Activated CD4-positive, alpha-beta T cell treated with anti-CD3 and anti-CD28 coated beads for 24 hours (primary cell): ENCODE measurements around the gene FOXL3.
"Not testable (repeated sequence)": the region's sequence is repeated elsewhere in the genome, so short reads cannot be mapped to it uniquely, and the experiment has no call there.

Source experiments
- DNase-seq, 2 donors: peaks; one replicate each; pipeline ENCODE4 v3.0.0-alpha.2; 2020; ENCODE audit warnings: low read depth in 2 of 2

Gene FOXL3

DNA sequence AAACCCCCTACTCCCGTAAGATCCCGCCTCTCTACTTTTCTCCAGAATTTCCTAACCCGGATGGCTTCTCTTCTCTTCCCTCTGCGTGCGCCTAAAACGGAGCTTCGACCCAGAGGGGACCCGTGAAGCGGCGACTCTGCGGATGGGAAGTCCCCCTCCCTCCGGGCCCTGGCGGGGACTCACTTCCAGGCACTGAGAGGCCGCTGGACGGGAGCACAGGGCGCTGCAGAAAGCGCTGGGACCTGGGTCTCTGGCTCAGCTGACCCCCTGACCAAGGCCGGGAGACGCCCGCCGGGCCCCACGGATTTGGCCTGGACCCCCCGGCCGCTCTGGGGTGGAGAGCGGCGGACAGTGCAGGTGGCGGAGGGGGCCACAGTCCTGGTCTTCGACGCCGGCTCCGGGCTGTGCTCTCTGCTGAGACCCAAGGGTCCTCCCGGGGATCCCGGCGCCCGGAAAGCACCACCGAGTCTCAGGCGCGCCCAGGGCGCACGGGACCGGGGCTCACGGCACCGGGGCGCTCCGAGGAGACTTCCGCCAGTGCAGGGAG, 688 bp upstream of the FOXL3 start:
- no peak for DNase-seq

DNA sequence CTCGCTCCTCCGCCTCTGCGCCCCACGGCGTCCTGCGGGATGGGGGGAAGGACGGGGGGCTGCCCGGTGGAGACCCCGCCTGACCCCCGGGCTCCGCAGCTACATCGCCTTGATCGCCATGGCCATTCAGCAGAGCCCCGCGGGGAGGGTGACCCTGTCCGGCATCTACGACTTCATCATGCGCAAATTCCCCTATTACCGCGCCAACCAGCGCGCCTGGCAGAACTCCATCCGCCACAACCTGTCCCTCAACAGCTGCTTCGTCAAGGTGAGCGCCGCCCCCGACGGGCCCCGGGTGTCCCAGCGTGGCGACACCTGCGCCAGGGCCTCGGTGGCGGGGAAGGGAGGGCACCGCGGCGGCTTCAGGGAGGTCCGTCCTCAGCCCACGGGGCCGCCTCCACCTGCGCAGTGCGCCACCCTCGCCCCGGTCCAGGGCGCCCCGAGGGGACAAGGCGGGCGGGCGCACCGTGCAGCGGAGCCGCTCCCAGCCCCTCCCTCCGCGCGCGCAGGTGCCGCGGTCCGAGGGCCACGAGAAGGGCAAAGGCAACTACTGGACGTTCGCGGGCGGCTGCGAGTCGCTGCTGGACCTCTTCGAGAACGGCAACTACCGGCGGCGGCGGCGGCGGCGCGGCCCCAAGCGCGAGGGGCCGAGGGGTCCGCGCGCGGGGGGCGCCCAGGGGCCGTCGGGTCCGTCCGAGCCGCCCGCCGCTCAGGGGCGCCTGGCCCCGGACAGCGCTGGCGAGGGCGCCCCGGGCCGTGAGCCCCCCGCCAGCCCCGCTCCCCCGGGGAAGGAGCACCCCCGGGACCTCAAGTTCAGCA, 793 bp downstream of the FOXL3 start:
- DNase-seq = no peak

GRCh38 chr7:291373-292092, 1.6 kb downstream of the FOXL3 start:
- no peak for DNase-seq

DNA sequence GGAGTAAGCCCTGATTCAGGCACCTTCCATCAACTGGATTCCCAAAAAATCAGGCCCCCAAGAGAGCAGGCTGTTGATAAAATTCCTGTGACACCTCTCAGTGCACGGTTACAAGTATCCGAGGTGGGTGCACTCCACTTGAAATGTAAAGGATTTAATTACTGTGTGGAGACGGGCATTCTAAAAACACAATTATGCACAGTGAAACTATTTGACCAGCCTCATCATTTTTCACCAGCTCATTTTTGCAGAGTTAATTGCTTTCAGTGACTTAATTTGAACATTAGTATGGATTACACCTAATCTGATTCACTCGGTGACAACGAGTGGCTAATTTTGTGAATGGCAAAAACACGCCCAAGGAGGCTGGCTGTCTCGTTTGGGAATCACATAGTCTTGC, 2.3 kb downstream of the FOXL3 start:
- no peak for DNase-seq

DNA sequence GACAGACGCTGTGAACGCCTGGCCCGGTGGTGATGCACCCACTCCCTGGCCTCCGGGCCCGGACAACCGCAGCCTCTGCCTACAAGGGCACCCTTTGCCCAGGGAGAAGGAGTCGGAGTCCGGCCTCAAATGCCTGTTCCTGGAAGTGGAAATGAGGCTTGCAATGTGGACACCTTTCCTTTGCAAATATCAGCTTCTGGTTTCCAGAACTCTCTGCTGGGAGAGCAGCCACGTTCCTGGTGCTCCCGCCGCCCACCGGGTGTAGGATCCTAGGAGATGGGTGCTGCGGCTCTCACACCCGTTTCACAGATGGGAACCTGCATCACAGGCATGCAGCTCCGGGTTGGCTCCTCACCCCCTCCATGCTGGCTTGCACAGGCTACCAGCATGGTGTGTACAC, 2.9 kb downstream of the FOXL3 start:
- no peak for DNase-seq

- no peak for DNase-seq
These were observed 3.9 kb downstream of the FOXL3 start for GRCh38 chr7:293681-294439.

DNA sequence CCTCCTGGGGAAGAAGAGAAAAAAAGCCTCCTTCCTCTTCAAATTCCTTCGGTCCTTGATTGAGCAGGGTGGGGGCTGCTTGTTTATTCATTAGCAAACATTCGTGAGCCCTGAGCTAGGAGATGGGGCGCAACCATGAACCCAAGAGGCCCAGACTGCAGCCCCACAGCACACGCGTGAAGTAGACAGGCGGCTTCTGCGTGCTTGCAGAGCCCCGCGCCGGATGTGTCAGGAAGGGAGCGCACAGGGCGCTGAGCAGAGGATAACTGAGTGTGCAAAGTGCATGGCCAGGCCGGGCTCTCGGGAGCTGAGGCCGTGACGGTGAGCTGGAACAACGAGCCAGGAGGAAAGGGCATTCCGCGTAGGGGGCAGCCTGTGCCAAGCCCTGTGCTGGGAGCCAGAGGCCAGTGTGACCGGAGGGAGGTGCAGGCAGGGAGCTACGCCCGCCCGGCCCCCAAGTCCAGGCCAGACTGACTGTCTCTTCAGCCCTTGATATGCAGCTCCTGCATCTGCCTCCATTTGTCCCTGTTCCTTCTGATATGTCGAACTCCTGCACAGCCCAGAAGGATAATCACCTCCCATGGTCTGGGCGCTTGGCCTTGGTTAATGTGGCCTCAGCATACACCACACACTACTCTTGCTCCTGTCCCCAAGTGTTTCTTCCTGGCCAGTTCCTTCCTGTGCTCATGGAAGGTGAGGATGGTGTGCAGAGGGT, 4.6 kb downstream of the FOXL3 start:
- DNase-seq = no peak

DNA sequence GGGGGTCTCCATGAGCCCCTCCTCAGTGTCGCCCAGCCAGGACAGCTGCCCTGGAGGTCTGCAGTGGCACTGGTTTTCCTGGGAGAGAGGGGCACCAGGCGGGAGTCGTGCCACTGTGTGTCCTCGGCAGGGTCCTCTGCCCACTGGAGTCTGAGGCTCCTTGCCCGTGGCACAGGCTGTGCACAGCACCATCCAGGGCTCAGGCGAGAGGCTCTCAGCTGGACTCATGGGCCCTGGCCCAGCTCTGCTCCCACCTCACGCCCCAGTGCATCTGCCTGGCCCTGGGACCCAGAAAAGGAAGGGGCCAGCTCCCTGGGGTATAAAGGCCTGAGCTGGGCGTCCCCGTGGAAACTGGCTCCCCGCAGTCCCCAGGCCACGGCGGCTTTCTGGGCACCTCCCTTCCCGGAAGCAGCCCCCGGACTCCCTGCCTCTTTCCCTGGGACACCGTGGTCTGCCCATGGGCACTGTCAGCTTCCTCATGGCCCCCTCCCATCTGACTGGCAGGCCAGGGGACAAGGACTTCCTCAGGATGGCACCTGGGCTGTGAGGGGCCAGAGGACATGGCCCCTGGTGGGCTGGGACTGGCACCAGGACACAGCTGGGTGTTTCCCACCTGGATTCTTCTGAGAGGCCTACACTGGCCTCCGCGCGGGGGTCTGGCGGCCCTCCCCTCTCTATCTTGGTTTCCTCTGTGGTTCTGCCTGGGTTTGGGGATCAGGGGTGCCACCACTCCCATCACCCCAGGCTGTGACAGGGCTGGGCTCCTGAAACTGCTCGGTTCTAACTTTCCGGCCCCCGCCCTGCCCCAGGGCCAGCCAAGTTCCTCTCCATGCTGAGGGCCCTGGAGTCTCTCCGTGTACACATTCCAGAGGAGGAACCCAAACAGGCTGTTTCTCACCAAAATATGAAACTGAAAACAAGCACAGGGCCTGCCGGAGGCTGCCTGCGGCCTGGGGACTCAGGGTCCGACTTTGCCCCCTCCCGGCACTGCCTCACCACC, 5.5 kb downstream of the FOXL3 start:
- no peak for DNase-seq

DNA sequence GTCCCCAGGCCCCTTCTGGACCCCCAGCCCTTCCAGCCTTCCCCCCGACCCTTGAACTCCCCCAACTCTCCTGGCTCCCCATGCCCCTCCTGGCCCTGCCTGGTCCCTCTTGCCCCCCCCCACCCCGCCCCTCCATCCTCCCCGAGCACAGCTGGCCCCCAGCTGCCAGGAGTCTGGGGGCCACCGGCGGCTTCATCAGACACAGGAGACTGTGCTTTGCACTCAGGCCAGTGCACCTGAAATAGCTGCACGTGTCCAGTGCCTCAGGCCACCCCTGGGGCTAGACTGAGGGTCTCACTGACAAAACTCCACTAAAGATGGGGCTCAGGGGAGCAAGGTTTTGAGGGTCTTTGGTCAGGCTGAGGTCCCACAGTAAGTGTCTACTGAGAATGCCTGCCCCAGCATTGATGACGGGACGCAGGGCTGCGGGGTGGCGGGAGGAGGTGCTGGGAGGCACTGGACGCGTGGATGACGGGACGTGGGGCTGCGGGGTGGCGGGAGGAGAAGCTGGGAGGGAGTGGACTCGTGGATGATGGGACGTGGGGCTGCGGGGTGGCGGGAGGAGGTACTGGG, 6.5 kb downstream of the FOXL3 start:
- DNase-seq = no peak

GRCh38 chr7:297141-297540, 7.2 kb downstream of the FOXL3 start:
- DNase-seq = not testable (repeated sequence)

DNA sequence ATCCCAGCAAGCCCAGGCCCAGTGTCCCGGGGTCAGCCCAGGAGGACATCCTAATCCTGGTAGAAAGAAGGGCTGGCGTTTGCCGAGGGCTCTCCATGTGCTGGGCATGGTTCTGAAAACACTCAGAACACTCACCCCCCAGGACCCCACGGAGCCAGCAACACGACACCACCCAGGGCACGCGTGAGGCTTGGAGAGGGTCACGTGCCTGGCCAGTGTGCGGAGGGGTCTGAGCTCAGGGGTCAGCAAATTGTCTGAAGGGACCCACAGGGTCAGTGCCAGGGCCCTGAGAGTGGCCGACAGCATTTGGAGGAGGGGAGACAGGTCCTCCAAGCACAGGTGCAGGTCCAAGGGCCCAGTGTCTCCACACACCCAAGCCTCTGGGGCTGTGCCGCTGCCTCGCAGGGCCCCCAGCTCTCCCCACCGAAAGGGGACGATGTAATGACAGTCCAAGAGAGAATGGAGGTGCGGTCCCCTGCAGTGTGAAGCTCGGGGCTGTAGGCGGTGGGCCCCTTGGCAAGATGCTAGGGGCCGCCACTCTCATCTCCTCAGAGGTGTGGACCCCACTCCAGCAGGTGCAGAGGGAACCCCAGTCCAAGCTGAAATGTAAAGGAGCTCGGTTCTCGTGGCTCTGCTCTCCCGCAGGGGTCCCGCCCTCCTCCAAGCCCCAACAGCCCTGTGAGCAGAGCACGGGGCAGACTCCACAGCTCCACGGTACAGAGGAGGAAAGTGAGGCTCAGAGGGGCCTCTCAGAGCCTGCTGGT, 7.8 kb downstream of the FOXL3 start:
- no peak for DNase-seq

- no peak for DNase-seq
These were observed 8.4 kb downstream of the FOXL3 start for GRCh38 chr7:298375-298702.

- no peak for DNase-seq
These were observed 8.8 kb downstream of the FOXL3 start for GRCh38 chr7:298743-299142.

DNA sequence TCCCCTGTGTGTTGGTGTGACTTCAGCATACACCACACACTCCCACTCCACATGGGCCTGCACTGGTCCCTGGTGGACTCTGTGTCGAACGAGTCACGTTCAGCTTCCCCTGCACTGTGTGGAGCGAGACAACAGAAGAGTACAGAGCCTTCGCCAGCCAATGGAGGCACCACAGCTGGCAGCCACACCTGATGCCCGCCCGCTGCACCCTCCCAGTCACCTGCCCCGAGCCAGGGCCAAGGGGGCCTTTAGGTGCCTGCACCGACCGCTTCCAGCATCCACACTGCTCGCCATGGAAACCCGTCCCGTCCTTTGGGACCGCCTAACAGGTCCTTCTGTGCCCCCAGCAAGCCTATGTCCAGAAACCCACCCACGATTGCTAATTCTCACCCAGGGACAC, 9.2 kb downstream of the FOXL3 start:
- DNase-seq = no peak

DNA sequence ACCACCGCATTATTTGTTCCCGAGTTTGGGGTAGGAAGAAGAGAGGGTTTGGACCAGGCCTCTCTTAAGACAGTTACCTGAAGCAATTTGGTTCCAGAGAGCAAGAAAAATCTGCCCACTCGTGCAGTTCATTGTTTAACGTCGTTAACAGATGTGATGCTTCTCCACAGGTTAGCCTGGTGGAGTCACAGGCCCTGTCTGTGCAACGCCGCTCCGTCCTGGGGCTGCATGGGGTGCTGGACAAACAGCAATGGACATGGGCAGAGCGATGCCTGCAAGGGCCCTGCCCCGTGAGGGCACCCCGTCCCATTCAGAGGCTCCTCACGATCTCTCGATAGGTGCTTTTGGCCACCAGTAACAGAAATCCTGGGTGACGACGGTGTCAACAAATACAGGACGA, 9.7 kb downstream of the FOXL3 start:
- DNase-seq = no peak

DNA sequence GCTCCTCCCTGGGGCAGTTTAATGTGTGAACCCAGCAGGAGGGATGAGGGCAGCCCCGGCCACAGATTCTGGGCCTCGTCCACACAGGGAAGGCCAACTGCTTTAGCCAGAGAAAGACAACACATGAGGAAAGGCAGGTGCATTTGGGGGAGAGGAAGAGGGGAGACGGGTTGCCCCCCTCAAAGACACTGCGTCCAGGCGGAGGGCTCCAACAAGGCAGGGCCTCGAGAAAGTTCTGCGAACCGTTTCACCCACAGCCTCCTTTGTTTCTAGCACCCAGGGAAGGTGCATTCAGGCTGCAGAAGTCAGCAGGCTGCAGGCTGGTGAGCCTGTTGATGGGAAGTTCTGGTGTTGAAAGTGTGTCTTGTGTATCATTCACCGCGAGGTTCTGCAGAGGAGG, 10.1 kb downstream of the FOXL3 start:
- DNase-seq = no peak

DNA sequence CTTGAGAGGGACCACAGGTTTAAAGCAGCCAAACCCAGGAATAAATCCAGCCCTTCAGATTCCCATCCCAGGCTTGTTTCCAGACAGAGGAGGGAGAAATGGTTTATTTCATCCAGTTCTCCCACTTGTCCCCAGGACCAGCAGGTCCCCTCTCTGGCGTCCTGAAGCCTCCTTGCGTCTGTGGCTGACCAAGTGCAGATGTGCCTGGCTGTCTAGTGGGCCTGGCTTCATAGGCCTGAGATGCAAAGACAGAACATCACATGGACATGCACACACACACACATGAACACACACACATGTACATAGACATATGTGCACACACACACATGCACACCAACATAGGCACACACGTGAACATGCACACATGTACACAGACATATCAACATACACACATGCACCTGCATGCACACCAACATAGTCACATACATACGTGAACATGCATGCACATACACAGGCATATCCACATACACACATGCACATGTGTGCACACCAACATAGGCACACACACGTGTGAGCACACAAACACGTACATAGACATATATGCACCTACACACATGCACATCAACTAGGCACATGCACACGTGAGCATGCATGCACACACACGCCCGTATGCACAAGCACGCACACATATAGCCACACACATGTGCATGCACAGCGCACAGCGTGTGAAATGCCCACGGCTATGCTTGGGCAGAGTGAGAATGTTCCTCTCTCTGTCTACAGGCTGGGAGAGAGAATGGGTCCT, 10.7 kb downstream of the FOXL3 start:
- DNase-seq = no peak

DNA sequence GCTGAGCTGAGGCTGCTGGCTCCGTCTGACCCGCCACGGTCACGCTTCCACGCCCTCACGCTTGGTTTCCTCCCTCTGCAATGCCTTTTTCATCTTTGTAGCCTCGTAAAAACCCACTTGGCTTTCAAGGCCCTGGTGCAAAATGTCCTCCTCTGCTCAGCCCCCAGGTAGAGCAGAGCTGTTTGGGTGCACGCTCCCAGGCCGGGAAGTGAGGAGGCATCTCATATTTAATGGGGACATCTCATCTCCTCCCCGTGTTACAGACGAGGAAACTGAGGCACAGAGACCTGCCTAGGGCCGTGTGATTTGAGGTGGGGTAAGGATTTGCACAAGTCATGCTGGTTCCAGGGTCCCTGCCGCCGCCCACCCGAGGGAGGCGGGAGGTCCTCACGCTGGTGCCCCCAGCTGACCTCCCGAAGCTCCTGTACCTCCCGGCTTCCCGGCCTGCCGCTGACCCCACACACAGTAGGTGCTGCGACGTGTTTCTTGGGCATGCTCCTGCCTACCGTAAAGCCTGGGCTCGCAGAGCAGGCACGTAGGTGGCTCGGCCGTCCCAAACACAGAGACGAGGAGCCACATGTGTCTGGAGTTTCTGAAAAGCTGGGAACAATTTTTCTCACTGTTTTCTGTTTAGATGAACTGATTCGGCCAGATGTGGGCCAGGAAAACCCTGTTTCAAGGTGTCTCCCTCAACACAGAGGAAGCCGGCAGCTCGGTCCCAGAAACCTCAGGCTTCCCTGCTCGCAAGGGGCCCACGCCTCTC, 11.5 kb downstream of the FOXL3 start:
- DNase-seq = no peak
